ENCODE measurements around the gene OXA1L.

- TF ChIP-seq CTCF (IDR thresholded peaks at IDR 0.05; ENCODE audit: low read length) (no peak), EZH2 (IDR thresholded peaks at IDR 0.05; ENCODE audit: borderline replicate concordance, low read length) (no peak)
Observed at GRCh38 chr14:22796087-22796707, 29.7 kb downstream of the OXA1L start.

Measured in OCI-LY1 (cell line).